ENCODE data around the gene HVCN1.
"Not testable (repeated sequence)": the region's sequence is repeated elsewhere in the genome, so short reads cannot be mapped to it uniquely, and the experiment has no call there.

The HVCN1 gene

GRCh38 chr12:110670161-110670701 lies 18.7 kb downstream of the HVCN1 start:
- no peak for DNase-seq (ENCODE audit: extremely low spot score, insufficient read length, low read depth)
- FAIRE-seq, result peak; percentile 99

DNA sequence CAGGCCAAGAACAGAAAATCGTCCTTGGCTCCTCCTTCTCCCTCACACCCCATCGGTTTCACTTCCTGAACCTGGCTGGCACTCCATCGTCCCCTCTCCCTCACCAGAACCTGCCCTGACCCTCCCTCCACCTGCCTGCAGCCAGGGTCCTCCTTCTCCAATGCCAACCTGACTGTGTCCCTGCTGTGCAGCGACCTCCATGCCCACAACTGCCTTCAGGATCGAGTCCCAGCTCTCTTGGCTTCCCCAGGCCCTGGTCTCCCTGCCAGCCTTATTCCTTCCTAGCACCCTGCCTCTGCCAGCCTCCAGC lies 19.8 kb downstream of the HVCN1 start:
- DNase-seq (ENCODE audit: extremely low spot score, insufficient read length, low read depth), result no peak

GRCh38 chr12:110668480-110669192 lies 20.3 kb downstream of the HVCN1 start:
- FAIRE-seq, result no peak
- no peak for DNase-seq (ENCODE audit: extremely low spot score, insufficient read length, low read depth)

More for the DNA sequence above, 19.8 kb downstream of the HVCN1 start:
- no peak for FAIRE-seq

DNA sequence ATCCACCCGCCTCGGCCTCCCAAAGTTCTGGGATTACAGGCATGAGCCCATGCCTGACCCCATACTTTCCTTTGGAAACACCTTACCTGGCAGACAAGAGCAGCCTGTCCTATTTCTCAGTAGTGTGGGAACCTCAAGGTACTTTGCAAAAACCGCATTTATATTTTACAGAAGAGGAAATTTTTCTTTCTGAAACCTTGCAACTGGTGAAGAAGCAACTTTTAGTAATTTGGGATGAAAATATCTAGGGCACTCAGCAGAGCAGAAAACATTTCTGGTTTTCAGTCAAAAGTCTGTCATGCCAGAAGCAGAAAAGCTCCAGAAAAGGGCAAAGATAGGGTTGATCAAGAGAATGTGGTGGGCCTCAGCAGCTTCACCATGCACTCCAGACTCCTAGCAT lies 21.2 kb downstream of the HVCN1 start:
- DNase-seq (ENCODE audit: extremely low spot score, insufficient read length, low read depth) (no peak), FAIRE-seq (peak; percentile 21)

DNA sequence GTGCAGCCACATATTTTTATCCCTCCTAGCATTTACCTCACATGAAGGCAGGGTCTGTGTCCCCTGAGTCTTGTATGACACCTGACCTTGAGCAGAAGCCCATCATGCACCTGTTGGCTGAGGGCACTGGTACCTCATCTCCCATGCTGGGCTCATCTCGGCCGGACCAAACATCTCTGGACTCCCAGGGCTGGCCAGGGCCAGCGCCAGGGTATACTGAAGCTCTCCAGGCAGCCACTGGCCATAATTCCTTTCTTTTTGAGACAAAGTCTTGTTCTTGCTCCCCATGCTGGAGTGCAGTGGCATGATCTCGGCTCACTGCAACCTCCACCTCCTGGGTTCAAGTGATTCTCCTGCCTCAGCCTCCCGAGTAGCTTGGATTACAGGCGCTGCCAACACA lies 22.0 kb downstream of the HVCN1 start:
- no peak for FAIRE-seq
- DNase-seq (ENCODE audit: extremely low spot score, insufficient read length, low read depth), result no peak

DNA sequence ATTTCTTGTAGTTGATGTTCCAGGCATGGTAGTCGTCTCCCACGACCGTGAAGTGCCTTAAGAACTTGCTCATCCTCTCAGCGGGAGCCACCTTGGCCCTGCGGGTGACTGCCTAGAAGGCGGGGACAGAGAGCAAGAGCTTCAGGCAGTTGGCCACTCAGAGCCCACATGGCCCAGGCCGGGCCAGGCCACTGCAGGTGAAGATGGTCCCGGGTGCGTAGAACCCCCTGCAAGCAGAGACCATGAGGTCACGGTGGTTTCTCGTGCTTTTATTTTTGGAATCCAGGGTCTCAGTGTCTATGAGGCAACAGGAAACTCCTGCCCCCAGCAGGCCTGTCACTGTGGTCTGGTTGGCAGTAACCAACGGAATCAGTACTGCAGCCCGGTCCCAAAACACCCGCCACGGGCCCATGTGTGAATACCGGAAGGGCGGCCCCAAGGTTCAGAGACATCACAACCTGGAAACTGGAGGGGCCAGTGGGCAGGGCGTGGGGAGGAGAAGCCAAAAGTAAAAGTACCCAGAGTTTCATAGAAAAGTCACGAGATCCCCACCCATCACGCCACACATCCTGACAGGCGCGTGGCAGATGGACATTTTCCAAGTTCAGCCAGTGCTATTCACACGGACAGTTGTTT lies 27.5 kb downstream of the HVCN1 start:
- peak; percentile 100 for FAIRE-seq
- DNase-seq (ENCODE audit: extremely low spot score, insufficient read length, low read depth), result peak; percentile 72

GRCh38 chr12:110658878-110659277 lies 30.0 kb downstream of the HVCN1 start:
- DNase-seq (ENCODE audit: extremely low spot score, insufficient read length, low read depth) (no peak), FAIRE-seq (no peak)

DNA sequence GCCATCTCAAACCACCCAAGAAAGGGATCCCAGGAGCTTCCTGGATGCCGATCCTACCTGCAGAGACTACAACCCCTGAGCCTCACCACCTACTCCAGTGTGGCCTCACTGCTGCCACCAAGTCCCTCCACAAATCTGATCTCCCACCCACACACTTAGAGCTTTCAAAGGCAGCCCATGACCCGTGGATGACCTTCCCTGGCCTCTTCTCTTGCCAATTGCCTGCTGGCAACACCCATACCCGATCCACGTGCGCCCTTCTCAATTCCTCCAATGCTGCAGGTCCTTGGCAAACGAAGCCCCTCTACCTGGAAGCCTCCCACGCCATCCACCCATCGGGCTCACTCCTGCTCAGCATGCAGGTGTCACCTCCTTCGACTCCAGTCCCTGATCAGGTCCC lies 30.7 kb downstream of the HVCN1 start:
- DNase-seq (ENCODE audit: extremely low spot score, insufficient read length, low read depth), result no peak
- no peak for FAIRE-seq

DNA sequence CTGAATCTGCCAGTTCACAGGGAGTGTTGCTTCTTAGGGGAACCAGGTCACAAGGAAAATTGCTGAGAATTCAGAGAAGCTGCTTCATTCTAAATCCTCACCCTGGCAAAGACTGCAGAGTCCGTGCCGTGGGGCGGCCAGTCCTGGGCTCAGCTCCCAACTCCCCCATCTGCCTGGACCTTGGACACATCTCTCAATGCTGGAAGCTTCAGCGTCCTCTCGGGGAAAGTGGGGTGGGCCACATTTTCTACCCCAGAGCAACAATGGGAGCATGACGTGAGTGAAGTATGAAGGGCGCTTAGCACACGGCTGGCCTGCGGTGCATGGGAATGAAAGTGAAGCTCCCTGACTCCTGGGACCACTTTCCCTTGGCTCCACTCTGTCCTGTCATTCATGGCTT lies 31.2 kb downstream of the HVCN1 start:
- DNase-seq (ENCODE audit: extremely low spot score, insufficient read length, low read depth) (no peak), FAIRE-seq (no peak)

GRCh38 chr12:110656071-110656655 lies 32.8 kb downstream of the HVCN1 start:
- no peak for FAIRE-seq
- no peak for DNase-seq (ENCODE audit: extremely low spot score, insufficient read length, low read depth)

DNA sequence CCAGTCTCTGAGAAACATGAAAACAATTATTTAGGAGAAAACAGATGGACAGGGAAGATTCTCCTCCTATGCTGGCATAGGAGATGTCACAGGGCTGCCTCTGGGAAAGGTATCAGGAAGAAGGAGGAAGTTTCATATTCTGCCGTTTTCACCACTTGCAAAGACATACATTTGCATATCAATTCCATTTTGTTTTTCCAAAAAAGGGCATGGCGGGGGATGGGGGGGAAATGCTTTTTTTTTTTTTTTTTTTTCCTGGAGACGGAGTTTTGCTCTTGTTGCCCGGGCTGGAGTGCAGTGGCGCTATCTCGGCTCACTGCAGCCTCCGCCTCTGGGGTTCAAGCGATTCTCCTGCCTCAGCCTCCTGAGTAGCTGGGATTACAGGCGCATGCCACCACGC lies 34.7 kb downstream of the HVCN1 start:
- FAIRE-seq; DNase-seq (ENCODE audit: extremely low spot score, insufficient read length, low read depth): not testable (repeated sequence)

DNA sequence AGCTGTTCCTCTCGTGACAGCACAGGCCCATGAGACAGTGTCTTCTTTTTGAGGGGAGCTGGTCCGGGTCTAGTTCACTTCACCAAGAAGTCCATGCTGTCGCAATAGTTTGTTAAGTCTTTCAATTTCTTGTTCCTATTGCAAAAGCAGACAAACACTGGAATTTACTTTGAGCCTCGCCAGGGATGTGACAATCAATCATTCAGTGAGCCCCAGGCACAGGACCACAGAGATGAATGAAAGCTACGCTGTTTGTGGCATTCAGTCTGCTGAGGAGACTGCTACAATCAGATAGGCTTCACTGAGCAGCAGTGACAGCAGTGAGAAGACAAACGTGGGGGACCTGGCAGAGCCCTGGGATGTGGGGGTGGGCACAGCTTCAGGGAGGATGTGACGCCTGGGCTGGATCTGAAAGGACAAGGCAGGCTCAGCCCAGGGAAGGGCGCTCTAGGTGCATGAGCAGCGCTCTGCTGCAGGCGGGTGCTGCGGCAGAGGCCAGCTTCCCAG lies 39.5 kb downstream of the HVCN1 start:
- DNase-seq (ENCODE audit: extremely low spot score, insufficient read length, low read depth), result no peak
- FAIRE-seq, result no peak

DNA sequence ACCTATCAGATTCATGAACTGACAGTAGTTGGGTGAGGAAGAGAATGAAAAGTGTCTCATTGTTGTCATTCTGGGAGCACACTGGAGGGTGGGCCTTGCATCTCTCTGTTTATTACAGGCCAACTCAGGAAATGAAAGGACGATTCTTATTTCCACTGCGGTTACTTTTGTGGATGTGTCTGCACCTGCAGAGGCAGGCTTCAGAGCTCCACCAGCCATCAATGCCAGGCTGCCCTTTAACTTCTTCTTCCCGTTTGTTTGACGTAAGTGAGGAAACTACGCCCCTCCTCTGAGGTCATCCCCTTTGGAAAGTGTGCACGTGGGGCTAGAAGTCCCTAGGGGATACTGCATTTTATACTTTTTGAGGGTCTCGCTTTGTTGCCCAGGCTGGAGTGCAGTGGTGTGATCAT lies 41.3 kb downstream of the HVCN1 start:
- peak; percentile 68 for FAIRE-seq

GRCh38 chr12:110641521-110641920 lies 47.4 kb downstream of the HVCN1 start:
- FAIRE-seq (no peak), DNase-seq (ENCODE audit: extremely low spot score, insufficient read length, low read depth) (no peak)

More for the DNA sequence above, 41.3 kb downstream of the HVCN1 start:
- DNase-seq (ENCODE audit: extremely low spot score, insufficient read length, low read depth), result no peak

DNA sequence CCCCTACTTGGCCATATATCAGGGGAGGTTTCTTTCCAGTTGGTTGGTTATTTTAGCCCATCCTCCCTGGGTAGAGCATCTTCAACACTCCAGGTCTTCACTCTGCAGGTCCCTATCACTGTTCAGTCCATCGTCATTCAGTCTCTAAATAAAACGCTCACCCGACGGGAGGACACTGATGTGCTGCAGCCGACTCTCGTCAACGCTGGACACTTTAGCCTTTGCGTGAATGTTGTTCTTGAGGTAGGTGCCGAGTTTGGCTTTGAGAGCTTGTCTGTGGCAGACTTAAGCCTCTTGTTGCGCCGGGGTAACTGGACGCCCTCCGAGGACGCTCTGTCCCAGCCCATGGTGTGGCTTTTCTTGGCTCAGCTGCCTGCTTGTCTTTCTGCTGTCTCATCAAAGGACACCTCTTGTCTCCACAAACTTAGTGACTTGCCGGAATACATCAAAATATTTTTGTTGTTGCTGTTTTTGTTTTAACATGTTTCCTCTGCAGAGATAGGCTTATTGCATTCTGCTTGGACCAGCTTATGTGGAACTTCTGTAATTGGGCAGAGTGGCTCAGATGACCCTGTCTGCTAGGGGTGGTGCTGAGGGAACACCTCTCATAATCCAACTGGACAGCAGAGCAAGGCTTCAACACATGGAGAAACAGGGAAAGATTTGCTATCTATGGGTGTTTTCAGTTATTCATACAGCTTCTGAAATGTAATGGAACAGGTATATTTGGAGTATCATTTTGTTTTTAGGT lies 48.5 kb downstream of the HVCN1 start:
- FAIRE-seq, result no peak
- no peak for DNase-seq (ENCODE audit: extremely low spot score, insufficient read length, low read depth)

DNA sequence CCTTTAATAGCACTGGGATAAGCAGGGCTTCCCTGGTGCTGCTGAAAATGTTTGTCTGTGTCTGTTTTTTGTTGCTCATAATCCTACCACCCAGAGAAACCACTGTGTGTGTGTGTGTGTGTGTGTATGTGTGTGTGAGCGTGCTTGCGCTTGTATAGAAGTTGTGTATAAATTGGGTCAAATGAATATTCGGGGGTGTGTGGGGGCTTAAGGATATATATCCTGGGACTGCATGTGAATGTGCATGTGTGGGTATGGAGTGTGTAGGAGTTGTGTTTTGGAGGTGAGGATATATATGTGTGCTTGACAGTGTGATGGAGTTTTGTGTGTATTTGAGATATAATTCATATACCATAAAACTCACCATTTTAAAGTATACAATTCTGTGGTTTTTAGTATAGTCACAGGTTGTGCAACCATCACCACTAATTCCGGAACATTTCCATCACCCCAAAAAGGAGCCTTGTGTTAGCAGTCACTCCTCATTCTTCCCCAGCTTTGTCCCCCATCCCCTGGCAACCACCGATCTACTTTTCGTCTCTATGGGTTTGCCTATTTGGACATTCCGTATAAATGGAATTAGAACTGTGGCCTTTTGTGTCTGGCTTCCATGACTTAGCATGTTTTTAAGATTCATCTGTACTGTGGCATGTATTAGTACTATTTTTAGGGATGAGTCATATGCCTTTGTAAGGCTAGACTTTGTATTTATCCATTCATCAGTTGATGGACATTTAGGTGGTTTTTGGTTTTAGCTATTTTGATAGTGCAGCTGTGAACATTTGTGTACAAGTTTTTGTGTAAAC lies 49.4 kb downstream of the HVCN1 start:
- DNase-seq (ENCODE audit: extremely low spot score, insufficient read length, low read depth), result no peak
- FAIRE-seq, result peak; percentile 33

GRCh38 chr12:110638796-110639195 lies 50.1 kb downstream of the HVCN1 start:
- FAIRE-seq (no peak), DNase-seq (ENCODE audit: extremely low spot score, insufficient read length, low read depth) (no peak)

DNA sequence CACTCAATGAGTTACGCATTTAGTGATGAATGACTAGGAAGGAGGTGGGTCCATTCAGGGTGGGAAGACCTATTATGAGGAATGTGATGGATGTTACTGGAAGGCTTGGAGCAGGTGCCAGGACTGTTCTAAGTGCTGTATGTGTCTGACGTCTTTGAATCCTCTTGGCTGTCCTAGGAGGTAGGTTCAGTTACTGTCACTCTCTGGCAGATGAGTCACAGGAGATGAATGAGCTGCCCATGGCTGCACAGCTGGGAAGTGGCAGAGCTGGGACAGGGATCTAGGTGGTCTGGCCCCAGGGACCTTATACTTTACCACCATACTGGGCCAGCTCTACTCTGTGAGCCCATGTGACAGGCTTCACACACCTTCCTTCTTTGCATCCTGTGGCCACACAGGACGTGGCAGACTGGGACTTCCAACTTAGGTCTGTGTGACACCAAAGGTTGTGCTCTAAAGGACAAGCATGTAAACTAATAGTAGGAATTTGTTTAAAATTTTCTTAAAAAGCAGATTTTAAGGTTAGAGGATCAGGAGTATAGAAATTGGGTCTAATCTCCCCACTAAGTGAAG lies 51.0 kb downstream of the HVCN1 start:
- DNase-seq (ENCODE audit: extremely low spot score, insufficient read length, low read depth), result no peak
- FAIRE-seq, result peak; percentile 45

DNA sequence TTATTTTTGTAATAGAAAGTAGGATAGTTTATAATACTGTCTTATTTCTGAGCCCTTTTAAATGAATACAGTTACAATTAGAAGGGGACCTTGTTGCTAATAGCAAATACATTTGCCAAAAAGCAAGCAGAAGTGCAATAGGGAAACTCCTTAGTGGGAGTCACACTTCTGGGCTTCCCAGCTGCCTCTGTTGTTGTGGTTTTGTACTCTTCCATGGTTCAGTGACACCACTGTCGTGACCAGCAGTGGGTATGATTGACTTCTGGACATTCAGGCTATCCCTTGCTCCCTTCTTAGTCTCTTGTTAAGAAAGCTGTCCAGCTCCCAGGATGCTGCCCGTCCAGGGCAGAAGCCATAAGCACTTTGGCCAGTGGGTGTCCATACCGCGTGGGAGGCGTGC lies 52.4 kb downstream of the HVCN1 start:
- FAIRE-seq (peak; percentile 64), DNase-seq (ENCODE audit: extremely low spot score, insufficient read length, low read depth) (no peak)
